ENCODE measurements around the gene USP40. TPM values are rescaled to one million over a fixed set of nuclear protein-coding genes. Genes with fewer than 3 reads are reported as not detected.

The USP40 gene
- total and polyA plus RNA-seq, 8 donors = 17.2 to 34.7 (median 22.7) TPM

- H3K9me3 ChIP-seq = no peaks in the 10 kb centered on the region
- no peak for FAIRE-seq
Observed at GRCh38 chr2:233448220-233448559, 118.4 kb downstream of the USP40 start.

DNA sequence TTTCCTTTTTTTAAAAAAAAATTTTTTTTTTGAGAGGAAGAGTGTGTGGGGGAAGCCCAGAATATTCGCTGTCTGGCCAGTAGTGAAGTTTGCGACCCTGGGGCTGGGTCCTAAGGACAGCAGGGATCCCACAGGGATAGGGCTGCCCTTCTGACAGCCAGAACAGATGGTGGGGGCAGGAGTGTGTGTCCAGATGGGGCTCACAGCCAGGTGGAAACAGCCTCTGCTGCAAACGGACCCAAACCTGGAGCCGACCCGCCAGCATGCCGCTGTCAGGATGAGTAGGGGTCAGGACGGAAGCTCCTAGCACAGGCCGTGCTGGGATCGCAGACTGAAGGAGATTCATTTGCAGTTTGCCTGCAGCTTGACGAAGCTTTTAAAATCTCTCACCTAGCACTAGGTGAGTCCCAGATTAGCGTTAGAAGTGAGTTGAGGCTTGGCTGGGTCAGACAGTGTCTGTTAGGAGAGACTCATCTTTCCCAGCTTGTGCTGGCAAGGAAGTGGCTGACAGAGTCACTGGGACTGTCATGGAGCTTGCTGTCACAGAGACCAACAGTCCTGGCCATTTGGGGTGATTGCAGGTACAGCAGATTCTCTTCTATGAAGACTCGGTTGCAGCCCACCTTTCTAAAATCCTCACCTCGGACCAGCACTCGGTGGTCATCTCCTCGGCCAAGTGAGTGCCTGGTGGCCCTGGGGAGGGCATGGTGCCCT is 118.9 kb downstream of the USP40 start:
- FAIRE-seq (no peak), DNase-seq (no peak), ATAC-seq (no peak)
- no peak overlapping the region for H3K4me3 ChIP-seq
- 91 to 93% methylated on average over 15 of the region's 15 CpGs for WGBS, 2 donors
- peaks cover 0 to 11% (median 0%) of the 10 kb centered on the region in 3 donors for H3K36me3 ChIP-seq
- H3K27me3 ChIP-seq = no peaks in the 10 kb centered on the region
- no peak overlapping the region for H3K27ac ChIP-seq
- H3K4me1 ChIP-seq = no peaks in the 10 kb centered on the region
- TF ChIP-seq, protein P1, sequence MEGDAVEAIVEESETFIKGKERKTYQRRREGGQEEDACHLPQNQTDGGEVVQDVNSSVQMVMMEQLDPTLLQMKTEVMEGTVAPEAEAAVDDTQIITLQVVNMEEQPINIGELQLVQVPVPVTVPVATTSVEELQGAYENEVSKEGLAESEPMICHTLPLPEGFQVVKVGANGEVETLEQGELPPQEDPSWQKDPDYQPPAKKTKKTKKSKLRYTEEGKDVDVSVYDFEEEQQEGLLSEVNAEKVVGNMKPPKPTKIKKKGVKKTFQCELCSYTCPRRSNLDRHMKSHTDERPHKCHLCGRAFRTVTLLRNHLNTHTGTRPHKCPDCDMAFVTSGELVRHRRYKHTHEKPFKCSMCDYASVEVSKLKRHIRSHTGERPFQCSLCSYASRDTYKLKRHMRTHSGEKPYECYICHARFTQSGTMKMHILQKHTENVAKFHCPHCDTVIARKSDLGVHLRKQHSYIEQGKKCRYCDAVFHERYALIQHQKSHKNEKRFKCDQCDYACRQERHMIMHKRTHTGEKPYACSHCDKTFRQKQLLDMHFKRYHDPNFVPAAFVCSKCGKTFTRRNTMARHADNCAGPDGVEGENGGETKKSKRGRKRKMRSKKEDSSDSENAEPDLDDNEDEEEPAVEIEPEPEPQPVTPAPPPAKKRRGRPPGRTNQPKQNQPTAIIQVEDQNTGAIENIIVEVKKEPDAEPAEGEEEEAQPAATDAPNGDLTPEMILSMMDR (IDR thresholded peaks at IDR 0.05) = no peak
- intact Hi-C loops (cut with DNase I) = no loop called here
- no peaks in the 10 kb centered on the region for H3K9me3 ChIP-seq

More at GRCh38 chr2:233448220-233448559, 118.4 kb downstream of the USP40 start:
- TF ChIP-seq, protein P1 (IDR thresholded peaks at IDR 0.05) = no peak
- Histone ChIP-seq H3K27ac (no peak overlapping the region), H3K4me3 (no peak overlapping the region), H3K27me3 (no peaks in the 10 kb centered on the region), H3K36me3 (peaks cover 0 to 14% (median 0%) of the 10 kb centered on the region in 3 donors), H3K4me1 (no peaks in the 10 kb centered on the region)
- ATAC-seq (no peak), DNase-seq (peak in 1 of 6 donors; percentile 39)
- WGBS, 2 donors = 85 to 91% methylated on average over 11 of the region's 11 CpGs
- intact Hi-C loops (cut with DNase I) = no loop called here

DNA sequence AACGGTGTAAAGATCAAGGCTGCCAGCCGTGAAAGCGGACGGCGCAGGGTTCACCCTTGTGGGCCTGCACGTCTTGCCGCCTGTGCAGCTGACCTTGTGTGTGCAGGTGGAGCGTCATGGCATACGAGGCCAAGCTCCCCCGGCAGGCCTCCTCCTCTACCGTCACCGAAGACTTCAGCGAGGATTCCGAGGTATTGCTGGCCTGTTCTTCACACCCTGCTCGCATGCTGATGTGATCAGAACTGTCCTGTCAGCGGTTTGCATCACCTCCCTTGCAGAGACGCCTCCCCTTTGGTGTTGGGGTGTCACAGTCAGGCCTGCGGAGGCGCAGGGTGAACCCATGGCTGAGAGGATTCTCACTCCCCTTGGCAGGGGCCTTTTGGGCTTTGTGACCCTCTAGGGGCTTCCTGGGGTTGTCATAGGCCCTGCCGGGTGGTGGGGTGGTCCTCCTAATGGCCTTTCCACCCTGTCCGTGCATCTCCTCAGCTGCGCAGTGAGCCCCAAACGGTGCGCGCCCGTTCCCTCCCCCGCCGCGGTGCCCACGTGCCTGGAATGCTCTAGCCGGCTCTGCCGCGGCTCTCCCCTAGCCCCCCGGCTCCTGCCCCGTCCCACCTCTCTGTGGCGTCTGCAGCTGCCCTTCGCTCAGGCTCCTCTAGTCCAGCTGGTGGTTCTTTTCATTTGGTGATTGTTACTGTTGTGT is 119.8 kb downstream of the USP40 start:
- Histone ChIP-seq H3K4me1 (no peaks in the 10 kb centered on the region), H3K27ac (no peak overlapping the region), H3K9me3 (no peaks in the 10 kb centered on the region), H3K4me3 (no peak overlapping the region), H3K27me3 (no peaks in the 10 kb centered on the region), H3K36me3 (peaks cover 0 to 5% (median 0%) of the 10 kb centered on the region in 3 donors)
- intact Hi-C loops (cut with DNase I) = no loop called here
- FAIRE-seq = no peak
- TF ChIP-seq, protein P1 (IDR thresholded peaks at IDR 0.05) = no peak
- no peak for ATAC-seq
- 92 to 93% methylated on average over 37 of the region's 37 CpGs for WGBS, 2 donors
- peak in 1 of 6 donors; percentile 41 for DNase-seq

DNA sequence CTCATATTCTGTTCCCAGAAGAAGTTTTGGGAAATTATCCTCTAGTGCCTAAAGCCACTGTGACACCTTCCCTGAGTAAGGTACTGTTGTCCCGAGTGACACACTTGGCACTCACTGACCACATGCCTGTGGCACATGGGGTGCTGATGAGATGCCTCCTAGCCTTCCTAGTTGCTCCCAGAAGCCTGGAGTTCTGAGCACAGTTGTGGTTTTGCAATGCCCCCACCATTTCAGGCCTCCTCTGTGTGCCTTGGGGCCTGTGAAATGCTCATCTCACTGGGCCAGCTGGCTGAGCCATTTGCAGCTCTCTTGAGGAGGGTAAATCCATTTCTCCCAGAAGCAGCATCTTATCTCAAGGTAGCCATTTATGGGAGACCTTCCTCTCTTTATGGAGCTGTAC is 120.5 kb downstream of the USP40 start:
- WGBS, 2 donors = 80 to 86% methylated on average over 1 of the region's 1 CpG
- TF ChIP-seq, protein P1 (IDR thresholded peaks at IDR 0.05) = no peak
- Histone ChIP-seq H3K36me3 (no peaks in the 10 kb centered on the region), H3K4me1 (no peaks in the 10 kb centered on the region), H3K9me3 (no peaks in the 10 kb centered on the region), H3K4me3 (no peak overlapping the region), H3K27me3 (no peaks in the 10 kb centered on the region), H3K27ac (no peak overlapping the region)
- DNase-seq (no peak), FAIRE-seq (no peak), ATAC-seq (no peak)
- intact Hi-C loops (cut with DNase I) = no loop called here
